GM12875 (cell line): ENCODE measurements around the gene CEACAM16.

ENCODE experiments used
- H3K4me3 ChIP-seq: one replicate; pipeline ENCODE4 v1.5.1; 2011; ENCODE audit warnings: low read depth, low read length, control low read depth
- CTCF ChIP-seq: IDR thresholded peaks from 2 replicates; pipeline ENCODE4 v1.5.1; 2011; ENCODE audit warnings: low read depth, mild to moderate bottlenecking, control low read depth, inconsistent platforms, low read length, moderate library complexity, borderline replicate concordance; ENCODE audit not compliant: insufficient read depth

CEACAM16 gene

GRCh38 chr19:44731081-44731480 lies 32.1 kb downstream of the CEACAM16 start:
- no peak for TF ChIP-seq CTCF
- H3K4me3 ChIP-seq = no peak overlapping the region

GRCh38 chr19:44731622-44732021 lies 32.7 kb downstream of the CEACAM16 start:
- no peak overlapping the region for H3K4me3 ChIP-seq
- no peak for TF ChIP-seq CTCF

DNA sequence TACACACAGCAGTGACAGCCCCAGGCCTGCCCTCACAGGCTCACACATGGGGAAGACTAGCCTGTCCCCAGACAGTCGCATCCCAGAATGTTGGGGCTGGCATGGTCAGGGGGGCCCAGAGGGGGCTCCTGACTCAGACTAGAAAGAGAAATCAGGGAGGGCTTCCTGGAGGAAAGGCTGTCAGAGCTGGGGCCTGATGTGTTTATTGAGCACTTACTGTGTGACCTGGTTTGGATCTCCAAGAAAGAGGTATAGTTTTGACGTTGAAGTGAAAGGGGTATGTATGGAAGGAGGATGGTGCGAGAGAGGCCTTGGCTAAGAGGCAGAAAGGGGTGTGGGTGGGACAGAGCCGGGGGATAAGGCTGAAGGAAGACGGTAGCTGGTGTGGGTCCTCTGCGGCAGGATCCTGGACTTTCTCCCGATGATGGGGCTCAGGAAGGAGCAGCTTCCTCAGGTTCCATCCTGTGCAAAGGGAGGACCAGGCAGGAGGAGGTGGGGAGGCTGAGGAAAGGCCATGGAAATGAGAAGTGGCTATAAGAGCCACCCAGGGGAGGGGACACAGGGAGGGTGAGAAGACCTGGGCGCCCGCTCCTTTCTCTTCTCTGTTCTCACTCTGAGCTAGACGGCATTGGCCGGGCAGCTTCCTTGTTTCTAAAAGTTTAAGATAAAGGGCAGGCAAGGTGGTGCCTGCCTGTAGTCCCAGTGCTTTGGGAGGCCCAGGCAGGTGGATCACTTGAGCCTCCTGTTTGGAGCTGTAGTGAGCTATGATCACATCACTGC lies 33.5 kb downstream of the CEACAM16 start:
- TF ChIP-seq CTCF = no peak
- H3K4me3 ChIP-seq = no peak overlapping the region

- TF ChIP-seq CTCF = no peak
- H3K4me3 ChIP-seq = no peak overlapping the region
Measured at GRCh38 chr19:44734357-44734756, 35.4 kb downstream of the CEACAM16 start.

- TF ChIP-seq CTCF = no peak
- H3K4me3 ChIP-seq = no peak overlapping the region
Measured at GRCh38 chr19:44735011-44735410, 36.1 kb downstream of the CEACAM16 start.

DNA sequence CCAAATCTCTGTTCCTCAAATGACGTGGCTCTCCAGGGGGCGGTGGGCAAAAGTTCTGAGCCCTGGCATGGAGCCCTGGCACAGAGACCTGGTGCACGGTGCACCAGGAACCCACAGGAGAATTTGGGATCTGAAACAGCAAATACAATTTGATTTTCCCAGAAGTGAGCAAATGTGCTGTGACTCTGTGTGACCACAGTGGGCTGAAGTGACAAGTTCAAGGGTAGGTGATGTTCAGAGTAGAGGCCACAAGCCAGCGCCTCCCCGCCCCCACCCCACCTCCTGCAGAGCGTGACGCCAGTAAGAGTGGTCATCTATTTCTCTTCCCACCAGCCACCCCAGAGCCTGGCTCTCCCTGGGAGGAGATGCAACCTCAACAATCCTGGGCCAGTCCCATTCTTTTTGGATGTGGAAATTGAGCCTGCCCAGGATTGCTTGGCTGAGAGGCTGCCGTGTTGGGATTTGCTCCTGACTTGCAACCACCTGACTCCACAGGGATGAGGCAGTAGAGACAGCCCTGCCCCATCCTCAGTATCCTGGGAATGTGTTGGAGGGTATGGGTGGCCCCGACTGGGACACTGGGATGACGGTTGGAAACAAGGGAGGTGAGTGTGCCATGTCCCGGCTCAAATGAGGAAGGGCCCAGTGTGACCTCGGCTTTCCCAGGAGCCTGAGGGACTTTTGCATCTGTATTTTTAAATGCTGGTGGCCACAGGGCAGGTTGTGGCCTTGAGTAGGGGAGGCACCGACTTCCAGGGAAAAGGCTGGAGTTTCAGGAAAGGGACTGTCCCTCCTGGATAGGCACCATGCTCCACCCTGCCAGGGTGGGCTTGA lies 38.5 kb downstream of the CEACAM16 start:
- H3K4me3 ChIP-seq = no peak overlapping the region
- TF ChIP-seq CTCF = no peak
